22Rv1 (cell line): Measurements from ENCODE around the gene HTT.

ENCODE experiments used
- CTCF ChIP-seq: fragments of 450-650 bp; IDR thresholded peaks from 2 replicates; pipeline ENCODE4 v1.5.1; 2017; ENCODE audit warnings: mild to moderate bottlenecking
- ZFX ChIP-seq: fragments of 450-650 bp; IDR thresholded peaks from 2 replicates; pipeline ENCODE4 v1.6.1; 2017; ENCODE audit warnings: antibody characterized with exemption, borderline replicate concordance

GRCh38 chr4:3043282-3044020 is 31.0 kb upstream of the HTT start:
- TF ChIP-seq CTCF = no peak
- no peak for TF ChIP-seq ZFX
